ENCODE results near the gene HGF. TPM values are rescaled to one million over a fixed set of nuclear protein-coding genes. Genes with fewer than 3 reads are reported as not detected.

The HGF gene
- total RNA-seq, 2 experiments from 2014 or later = not detected

- intact Hi-C loops (cut with micrococcal nuclease) = no loop called here
- no peak overlapping the region for H3K4me3 Mint-ChIP-seq
- DNase-seq (no peak), ATAC-seq (no peak)
- no peak overlapping the region for H3K27ac Mint-ChIP-seq
- H3K9me3 Mint-ChIP-seq = no peaks in the 10 kb centered on the region
- H3K4me1 Mint-ChIP-seq (ENCODE audit: low read depth) = no peaks in the 10 kb centered on the region
- H3K27me3 Mint-ChIP-seq = no peaks in the 10 kb centered on the region
- POLR2A ChIA-PET = no interaction called here
- TF ChIP-seq CTCF (IDR thresholded peaks at IDR 0.05) = no peak
- CTCF ChIA-PET = no interaction called here
- no peaks in the 10 kb centered on the region for H3K36me3 Mint-ChIP-seq (ENCODE audit: low read depth)
These were observed 79.2 kb downstream of the HGF start for GRCh38 chr7:81690688-81691087.

GRCh38 chr7:81690251-81690650 lies 79.6 kb downstream of the HGF start:
- no peaks in the 10 kb centered on the region for H3K27me3 Mint-ChIP-seq
- no peak for TF ChIP-seq CTCF (IDR thresholded peaks at IDR 0.05)
- H3K4me3 Mint-ChIP-seq = no peak overlapping the region
- no peak for ATAC-seq
- H3K27ac Mint-ChIP-seq = no peak overlapping the region
- no peaks in the 10 kb centered on the region for H3K4me1 Mint-ChIP-seq (ENCODE audit: low read depth)
- ChIA-PET POLR2A (no interaction called here), CTCF (no interaction called here)
- DNase-seq = no peak
- no peaks in the 10 kb centered on the region for H3K9me3 Mint-ChIP-seq
- no peaks in the 10 kb centered on the region for H3K36me3 Mint-ChIP-seq (ENCODE audit: low read depth)
- intact Hi-C loops (cut with micrococcal nuclease) = no loop called here

- Mint-ChIP-seq H3K4me3 (no peak overlapping the region), H3K36me3 (ENCODE audit: low read depth) (no peaks in the 10 kb centered on the region), H3K27ac (no peak overlapping the region), H3K27me3 (no peaks in the 10 kb centered on the region), H3K9me3 (no peaks in the 10 kb centered on the region), H3K4me1 (ENCODE audit: low read depth) (no peaks in the 10 kb centered on the region)
- CTCF ChIA-PET = no interaction called here
- no peak for DNase-seq
- POLR2A ChIA-PET = no interaction called here
- no peak for TF ChIP-seq CTCF (IDR thresholded peaks at IDR 0.05)
- intact Hi-C loops (cut with micrococcal nuclease) = no loop called here
- ATAC-seq = no peak
These were observed 81.0 kb downstream of the HGF start for GRCh38 chr7:81688622-81689411.

GRCh38 chr7:81687062-81687461 lies 82.8 kb downstream of the HGF start:
- no peaks in the 10 kb centered on the region for H3K4me1 Mint-ChIP-seq (ENCODE audit: low read depth)
- DNase-seq (no peak), ATAC-seq (no peak)
- no peak overlapping the region for H3K4me3 Mint-ChIP-seq
- intact Hi-C loops (cut with micrococcal nuclease) = no loop called here
- H3K27me3 Mint-ChIP-seq = no peaks in the 10 kb centered on the region
- no peak overlapping the region for H3K27ac Mint-ChIP-seq
- no peaks in the 10 kb centered on the region for H3K36me3 Mint-ChIP-seq (ENCODE audit: low read depth)
- CTCF ChIA-PET = no interaction called here
- no peak for TF ChIP-seq CTCF (IDR thresholded peaks at IDR 0.05)
- no peaks in the 10 kb centered on the region for H3K9me3 Mint-ChIP-seq
- POLR2A ChIA-PET = no interaction called here

GRCh38 chr7:81685270-81685868 lies 84.5 kb downstream of the HGF start:
- intact Hi-C loops (cut with micrococcal nuclease) = no loop called here
- no peaks in the 10 kb centered on the region for H3K36me3 Mint-ChIP-seq (ENCODE audit: low read depth)
- no peak for ATAC-seq
- no peak for TF ChIP-seq CTCF (IDR thresholded peaks at IDR 0.05)
- H3K4me3 Mint-ChIP-seq = no peak overlapping the region
- no peak for DNase-seq
- H3K27ac Mint-ChIP-seq = no peak overlapping the region
- no peaks in the 10 kb centered on the region for H3K27me3 Mint-ChIP-seq
- H3K9me3 Mint-ChIP-seq = no peaks in the 10 kb centered on the region
- H3K4me1 Mint-ChIP-seq (ENCODE audit: low read depth) = no peaks in the 10 kb centered on the region
- ChIA-PET CTCF (no interaction called here), POLR2A (no interaction called here)

Measured in activated CD8-positive, alpha-beta T cell treated with anti-CD3 and anti-CD28 coated beads for 36 hours (primary cell).